ENCODE results near the gene KRTAP12-1.
"Not testable (repeated sequence)": the region's sequence is repeated elsewhere in the genome, so short reads cannot be mapped to it uniquely, and the experiment has no call there.

The KRTAP12-1 gene

DNA sequence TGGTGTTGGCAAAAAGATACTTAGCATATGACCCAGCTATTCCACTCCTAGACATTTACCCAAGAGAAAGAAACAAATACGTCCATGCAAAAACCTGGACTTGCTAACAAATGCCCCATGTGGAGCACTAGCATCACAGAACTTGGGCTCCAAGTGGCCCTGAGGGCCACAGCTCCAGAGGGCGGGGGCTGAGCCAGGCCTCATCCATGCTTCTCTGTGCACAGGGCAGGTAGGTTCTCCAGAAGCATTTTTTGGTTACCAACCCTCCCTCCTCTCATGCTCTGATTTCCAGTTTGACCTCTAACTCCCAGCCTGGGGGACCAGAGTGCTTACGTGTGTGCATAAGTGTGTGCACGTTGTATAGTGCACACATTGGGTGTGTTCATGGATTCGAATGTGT is 17.3 kb downstream of the KRTAP12-1 start:
- no peak for DNase-seq

- not testable (repeated sequence) for DNase-seq
Observed at GRCh38 chr21:44661567-44661966, 20.4 kb downstream of the KRTAP12-1 start.

- DNase-seq: no peak
Observed at GRCh38 chr21:44658913-44659595, 22.9 kb downstream of the KRTAP12-1 start.

DNA sequence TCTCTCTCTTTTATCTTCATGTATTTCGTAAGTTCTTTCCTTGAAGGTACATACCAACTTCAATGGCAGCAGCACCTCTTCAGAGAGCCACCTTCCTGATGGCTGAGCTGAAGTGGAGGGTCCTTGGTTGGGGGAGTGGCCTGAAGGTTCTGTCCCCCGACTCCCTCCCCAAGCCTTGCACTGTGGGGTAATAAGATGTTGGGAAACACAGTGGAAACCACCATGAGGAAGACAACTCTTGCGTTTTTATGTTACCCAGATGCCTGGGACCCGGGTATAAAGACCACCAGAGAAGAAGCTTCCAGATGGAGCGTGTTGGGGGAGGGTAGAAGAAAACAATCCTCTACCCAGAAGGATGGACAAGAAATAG is 23.4 kb downstream of the KRTAP12-1 start:
- no peak for DNase-seq

DNA sequence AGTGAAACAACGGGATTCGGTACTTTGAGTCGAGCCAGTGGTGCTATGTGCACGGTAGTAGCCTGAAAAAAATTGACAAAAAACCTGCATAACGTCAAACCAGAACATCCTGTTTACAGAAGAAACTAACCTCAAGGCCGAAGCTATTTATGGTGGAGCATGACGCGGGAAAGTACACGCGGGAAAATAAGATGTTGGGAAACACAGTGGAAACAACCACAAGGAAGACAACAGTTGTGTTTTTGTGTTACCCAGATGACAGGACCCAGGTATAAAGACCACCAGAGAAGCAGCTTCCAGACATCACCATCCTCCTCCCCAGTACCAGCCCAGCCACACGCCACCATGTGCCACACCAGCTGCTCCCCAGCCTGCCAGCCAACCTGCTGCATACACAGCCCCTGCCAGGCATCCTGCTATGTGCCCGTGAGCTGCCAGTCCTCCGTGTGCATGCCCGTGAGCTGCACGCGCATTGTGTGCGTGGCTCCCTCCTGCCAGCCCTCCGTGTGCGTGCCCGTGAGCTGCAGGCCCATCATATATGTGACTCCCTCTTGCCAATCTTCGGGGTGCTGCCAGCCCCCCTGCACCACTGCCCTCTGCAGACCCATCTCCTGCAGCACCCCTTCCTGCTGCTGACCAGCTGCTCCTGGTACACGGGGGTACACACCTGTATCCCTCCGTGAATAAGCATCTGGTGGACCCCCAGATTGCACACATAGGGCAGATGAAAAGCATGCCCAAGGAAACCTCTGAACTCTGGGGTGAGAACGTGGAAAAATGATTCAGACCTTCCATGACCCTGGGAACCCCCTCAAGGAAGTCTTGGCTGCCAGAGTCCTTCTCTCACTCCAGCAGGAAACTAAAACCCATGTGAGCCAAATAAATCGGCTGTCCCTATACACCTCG is 24.1 kb downstream of the KRTAP12-1 start, which contains the start of gene KRTAP12-3:
TSS of gene KRTAP12-3 (plus strand) at position 298 of the 906 bp plus-strand sequence. CDS start at position 346, 48 bp downstream.
- DNase-seq: no peak

- DNase-seq: no peak
Observed at GRCh38 chr21:44656868-44657267, 25.1 kb downstream of the KRTAP12-1 start.

DNA sequence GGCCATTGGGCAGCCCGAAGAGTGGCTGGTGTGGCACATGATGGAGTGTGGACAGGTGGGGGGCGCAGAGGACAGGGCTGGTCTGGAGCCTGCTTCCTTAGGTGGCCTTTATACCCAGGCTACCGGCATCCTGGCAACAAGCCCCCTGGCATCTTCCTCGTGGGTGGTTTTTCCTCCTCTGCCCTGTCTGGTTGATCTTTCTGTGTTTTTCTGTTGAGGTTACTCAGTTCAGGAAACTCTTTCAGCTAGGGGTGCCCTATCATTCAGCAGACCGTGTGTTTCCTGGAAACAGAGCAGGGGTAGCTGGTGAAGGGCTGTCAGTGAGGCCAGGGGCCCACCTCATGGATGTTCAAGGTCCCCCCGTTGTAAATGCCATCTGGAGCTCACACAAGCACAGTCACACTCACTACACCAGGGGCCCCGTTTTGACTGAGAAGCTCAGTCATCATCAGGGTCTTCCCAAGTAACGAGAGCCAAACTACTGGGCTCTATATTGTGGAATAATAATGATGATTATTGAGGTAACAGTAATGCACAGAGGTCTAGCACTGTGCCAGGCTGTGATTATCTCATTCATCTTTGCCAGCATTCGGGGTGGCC is 27.3 kb downstream of the KRTAP12-1 start, which contains the start of gene KRTAP12-4:
TSS of gene KRTAP12-4 (minus strand) at position 84 of the 600 bp plus-strand sequence. CDS start at position 39, 45 bp downstream.
- DNase-seq: no peak

DNA sequence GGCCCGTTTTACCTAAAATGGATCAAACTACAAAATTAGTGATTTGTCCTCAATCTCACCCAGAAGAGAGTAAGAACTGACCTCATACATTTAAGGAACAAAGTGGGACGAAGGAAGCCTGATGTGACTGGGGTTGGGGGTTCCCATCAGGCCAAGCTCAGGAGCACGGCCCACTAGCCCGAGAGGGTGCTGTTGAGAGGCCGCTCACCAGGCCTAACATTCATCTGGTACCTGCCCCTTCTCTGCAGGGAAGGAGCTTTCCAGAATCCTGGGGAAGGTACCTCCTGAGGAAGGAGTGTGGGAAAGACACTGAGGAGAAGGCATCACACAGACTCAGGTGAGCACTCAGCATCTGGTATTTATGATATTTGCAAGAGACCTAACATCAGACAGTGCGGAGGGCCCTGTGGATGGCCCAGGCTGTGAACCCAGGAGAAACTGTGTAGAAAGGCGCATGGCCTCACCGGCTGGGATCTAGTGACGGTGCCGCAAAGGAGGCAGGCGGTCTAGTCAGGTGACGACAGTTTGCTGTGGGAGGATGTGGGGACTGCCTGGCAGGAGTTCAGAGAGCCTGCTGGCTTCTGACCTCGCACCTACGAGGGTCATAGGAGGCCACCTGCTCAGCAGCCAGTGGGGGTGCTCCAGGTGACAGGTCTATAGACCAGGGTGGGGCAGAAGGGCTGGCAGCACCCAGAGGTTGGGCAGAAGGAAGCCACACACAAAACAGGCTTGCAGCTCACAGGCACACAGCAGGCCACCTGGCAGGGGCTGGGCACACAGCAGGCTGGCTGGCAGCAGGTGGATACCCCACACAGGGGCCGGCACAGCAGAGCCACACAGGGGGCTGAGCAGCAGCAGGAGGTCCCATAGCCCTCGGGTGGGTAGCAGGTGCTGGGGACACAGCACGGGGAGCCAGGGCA is 28.0 kb downstream of the KRTAP12-1 start:
- DNase-seq: peak; percentile 93

GRCh38 chr21:44653123-44653522 is 28.8 kb downstream of the KRTAP12-1 start:
- peak; percentile 64 for DNase-seq

GRCh38 chr21:44650973-44651675 is 30.8 kb downstream of the KRTAP12-1 start:
- no peak for DNase-seq

GRCh38 chr21:44650265-44650972 is 31.5 kb downstream of the KRTAP12-1 start:
- DNase-seq: no peak

DNA sequence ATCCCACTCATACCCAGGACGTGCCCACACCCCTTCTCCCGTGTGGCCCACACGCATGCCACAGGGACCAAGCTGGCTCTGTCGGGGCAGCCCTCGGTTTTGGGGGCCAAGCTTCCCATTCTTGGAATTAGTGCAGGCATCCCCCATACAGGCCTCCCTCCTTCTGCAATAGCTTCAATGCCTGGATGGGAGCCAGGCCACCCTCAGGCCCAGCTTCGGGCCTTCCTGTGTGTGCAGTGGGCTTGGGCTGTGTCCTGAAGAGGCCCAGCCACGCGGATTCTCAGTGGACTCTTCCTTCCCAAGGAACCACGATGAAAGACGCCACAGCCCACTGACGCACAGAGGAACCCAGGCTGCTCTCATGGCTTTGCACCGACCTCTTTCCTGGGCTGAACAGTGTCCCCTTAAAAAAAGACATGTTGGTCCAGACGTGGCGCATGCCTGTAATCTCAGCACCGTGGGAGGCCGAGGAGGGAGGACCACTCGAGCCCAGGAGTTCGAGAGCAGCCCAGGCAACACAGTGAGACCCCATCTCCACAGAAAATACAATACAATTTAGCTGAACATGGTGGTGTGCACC is 32.4 kb downstream of the KRTAP12-1 start:
- no peak for DNase-seq

GRCh38 chr21:44648557-44649311 is 33.2 kb downstream of the KRTAP12-1 start:
- no peak for DNase-seq

- DNase-seq: peak; percentile 94
Observed at GRCh38 chr21:44647222-44647552, 34.8 kb downstream of the KRTAP12-1 start.

GRCh38 chr21:44646366-44647221 is 35.4 kb downstream of the KRTAP12-1 start, which contains the start of gene KRTAP10-11:
TSS of gene KRTAP10-11 (plus strand) at chr21:44646414. CDS start at chr21:44646459, 45 bp downstream.
- peak; percentile 94 for DNase-seq

- DNase-seq: no peak
Observed at GRCh38 chr21:44644878-44645277, 37.1 kb downstream of the KRTAP12-1 start.

DNA sequence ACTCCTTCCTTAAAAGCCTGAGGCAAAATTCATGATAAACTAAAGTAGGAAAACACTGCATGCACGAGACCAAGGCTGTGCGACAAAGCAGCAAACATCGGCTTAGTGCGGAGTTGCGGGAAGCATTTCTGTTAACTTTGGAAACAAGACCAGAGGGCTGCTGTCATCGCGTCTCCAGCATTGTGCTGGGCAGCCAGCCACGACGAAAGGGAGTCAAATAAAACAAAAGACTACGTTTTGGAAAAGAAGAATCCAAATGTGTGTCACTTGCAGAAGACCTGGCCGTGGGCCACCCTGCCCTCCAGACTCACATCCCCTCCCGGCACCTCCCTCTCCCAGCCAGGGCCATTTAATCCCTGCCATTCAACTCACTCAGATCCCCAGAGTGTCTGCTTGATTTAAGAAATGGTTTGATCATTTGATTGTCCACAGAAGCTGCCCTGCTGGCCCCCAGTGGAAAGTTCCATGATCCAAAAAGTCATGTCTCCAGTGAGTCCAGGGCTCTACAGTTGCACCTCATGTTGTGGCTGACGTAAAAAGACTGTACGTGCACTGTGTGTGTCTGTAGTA is 38.1 kb downstream of the KRTAP12-1 start:
- DNase-seq: peak; percentile 80

GRCh38 chr21:44640761-44641160 is 41.2 kb downstream of the KRTAP12-1 start:
- no peak for DNase-seq

DNA sequence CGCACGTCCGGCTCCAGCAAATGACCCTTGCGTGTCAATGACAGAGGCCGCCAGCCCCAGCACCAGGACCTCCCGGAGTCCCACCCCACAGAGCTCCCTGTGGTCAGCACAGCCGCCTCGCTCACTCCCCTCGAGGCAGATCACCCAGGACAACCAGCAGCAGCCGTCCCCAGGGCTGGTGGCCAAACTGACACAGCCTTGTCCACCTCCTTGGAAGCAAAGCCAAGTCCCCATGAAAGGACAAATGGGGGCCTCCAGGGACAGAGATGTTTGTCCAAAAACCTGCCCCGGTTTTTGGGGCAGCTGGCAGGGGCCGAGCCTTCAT is 42.7 kb downstream of the KRTAP12-1 start:
- DNase-seq: no peak

Data from NCI-H69 (cell line).